Measurements from ENCODE around the gene SLC1A6.
"Not testable (repeated sequence)": the region's sequence is repeated elsewhere in the genome, so short reads cannot be mapped to it uniquely, and the experiment has no call there.

The SLC1A6 gene

GRCh38 chr19:14954071-14954655, 25.5 kb downstream of the SLC1A6 start:
- no peak for DNase-seq

GRCh38 chr19:14952767-14953166, 26.9 kb downstream of the SLC1A6 start:
- DNase-seq, result no peak

GRCh38 chr19:14950421-14950820, 29.2 kb downstream of the SLC1A6 start:
- DNase-seq, result no peak

- no peak for DNase-seq
These were observed 29.8 kb downstream of the SLC1A6 start for GRCh38 chr19:14949876-14950275.

- DNase-seq, result not testable (repeated sequence)
These were observed 30.3 kb downstream of the SLC1A6 start for GRCh38 chr19:14949413-14949812.

GRCh38 chr19:14944456-14944855, 35.2 kb downstream of the SLC1A6 start:
- DNase-seq, result no peak

GRCh38 chr19:14943601-14944000, 36.1 kb downstream of the SLC1A6 start:
- DNase-seq, result no peak

GRCh38 chr19:14941189-14941588, 38.5 kb downstream of the SLC1A6 start, which contains the start of gene OR7C2:
TSS of gene OR7C2 (plus strand) at chr19:14941489. CDS start at chr19:14941489, 0 bp downstream.
- no peak for DNase-seq

GRCh38 chr19:14940266-14940665, 39.4 kb downstream of the SLC1A6 start:
- no peak for DNase-seq

- DNase-seq, result no peak
These were observed 46.2 kb downstream of the SLC1A6 start for GRCh38 chr19:14933506-14933905.

- DNase-seq, result no peak
These were observed 62.8 kb downstream of the SLC1A6 start for GRCh38 chr19:14916848-14917247.

GRCh38 chr19:14915116-14915515, 64.5 kb downstream of the SLC1A6 start:
- DNase-seq, result no peak

GRCh38 chr19:14906711-14907110, 73.0 kb downstream of the SLC1A6 start:
- DNase-seq, result no peak

GRCh38 chr19:14901675-14902260, 77.9 kb downstream of the SLC1A6 start:
- no peak for DNase-seq
